ENCODE data around the gene AK8. TPM values are rescaled to one million over a fixed set of nuclear protein-coding genes. Genes with fewer than 3 reads are reported as not detected.
A peak's percentile ranks its signal among the peaks of the same experiment; 100 is the strongest.

AK8 gene
- total and polyA plus RNA-seq, 2 donors from 2014 or later = 6.2 to 6.3 TPM

DNA sequence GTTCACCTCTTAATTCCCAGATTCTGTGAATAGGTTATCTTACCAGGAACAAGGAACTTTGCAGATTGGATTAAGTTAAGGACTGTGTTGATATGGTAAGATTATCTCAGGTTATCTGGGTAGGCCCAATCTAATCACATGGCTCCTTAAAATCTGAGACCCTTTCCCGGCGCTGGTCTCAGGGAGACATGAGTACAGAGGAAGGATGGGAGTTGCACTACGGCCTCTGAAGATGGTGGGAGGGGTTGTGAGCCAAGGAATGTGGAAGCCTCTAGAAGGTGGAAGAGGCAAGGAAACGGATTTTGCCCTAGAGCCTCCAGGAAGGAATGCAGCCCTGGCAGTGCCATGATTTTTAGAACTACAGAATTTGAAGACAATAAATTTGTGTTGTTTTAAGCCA is 95.1 kb downstream of the AK8 start:
- no peak for FAIRE-seq
- H3K4me1 ChIP-seq (ENCODE audit: control insufficient read depth in 2 of 3, insufficient read depth in 2 of 3, low read depth in 1 of 3, low read length in 3 of 3) = peaks cover 0 to 2% (median 0%) of the 10 kb centered on the region in 3 donors
- H3K4me3 ChIP-seq (ENCODE audit: low read length in 3 of 3) = no peak overlapping the region
- H3K27me3 ChIP-seq (ENCODE audit: control insufficient read depth, insufficient read depth, low read length) = no peaks in the 10 kb centered on the region
- no peaks in the 10 kb centered on the region for H3K9me3 ChIP-seq (ENCODE audit: control insufficient read depth in 2 of 3, insufficient read depth in 1 of 3, low read length in 3 of 3)
- H3K27ac ChIP-seq (ENCODE audit: low read depth in 2 of 2, low read length in 2 of 2) = no peak overlapping the region
- DNase-seq = peak in 1 of 5 donors; percentile 3
- intact Hi-C loops (cut with DNase I) = no loop called here
- no peak overlapping the region for H3K9ac ChIP-seq (ENCODE audit: low read length in 3 of 3)
- TF ChIP-seq, protein P1, sequence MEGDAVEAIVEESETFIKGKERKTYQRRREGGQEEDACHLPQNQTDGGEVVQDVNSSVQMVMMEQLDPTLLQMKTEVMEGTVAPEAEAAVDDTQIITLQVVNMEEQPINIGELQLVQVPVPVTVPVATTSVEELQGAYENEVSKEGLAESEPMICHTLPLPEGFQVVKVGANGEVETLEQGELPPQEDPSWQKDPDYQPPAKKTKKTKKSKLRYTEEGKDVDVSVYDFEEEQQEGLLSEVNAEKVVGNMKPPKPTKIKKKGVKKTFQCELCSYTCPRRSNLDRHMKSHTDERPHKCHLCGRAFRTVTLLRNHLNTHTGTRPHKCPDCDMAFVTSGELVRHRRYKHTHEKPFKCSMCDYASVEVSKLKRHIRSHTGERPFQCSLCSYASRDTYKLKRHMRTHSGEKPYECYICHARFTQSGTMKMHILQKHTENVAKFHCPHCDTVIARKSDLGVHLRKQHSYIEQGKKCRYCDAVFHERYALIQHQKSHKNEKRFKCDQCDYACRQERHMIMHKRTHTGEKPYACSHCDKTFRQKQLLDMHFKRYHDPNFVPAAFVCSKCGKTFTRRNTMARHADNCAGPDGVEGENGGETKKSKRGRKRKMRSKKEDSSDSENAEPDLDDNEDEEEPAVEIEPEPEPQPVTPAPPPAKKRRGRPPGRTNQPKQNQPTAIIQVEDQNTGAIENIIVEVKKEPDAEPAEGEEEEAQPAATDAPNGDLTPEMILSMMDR (IDR thresholded peaks at IDR 0.05; ENCODE audit: borderline replicate concordance, extremely low read depth, insufficient read depth) = no peak
- no peaks in the 10 kb centered on the region for H3K36me3 ChIP-seq (ENCODE audit: control insufficient read depth in 2 of 3, insufficient read depth in 3 of 3, low read length in 3 of 3)

DNA sequence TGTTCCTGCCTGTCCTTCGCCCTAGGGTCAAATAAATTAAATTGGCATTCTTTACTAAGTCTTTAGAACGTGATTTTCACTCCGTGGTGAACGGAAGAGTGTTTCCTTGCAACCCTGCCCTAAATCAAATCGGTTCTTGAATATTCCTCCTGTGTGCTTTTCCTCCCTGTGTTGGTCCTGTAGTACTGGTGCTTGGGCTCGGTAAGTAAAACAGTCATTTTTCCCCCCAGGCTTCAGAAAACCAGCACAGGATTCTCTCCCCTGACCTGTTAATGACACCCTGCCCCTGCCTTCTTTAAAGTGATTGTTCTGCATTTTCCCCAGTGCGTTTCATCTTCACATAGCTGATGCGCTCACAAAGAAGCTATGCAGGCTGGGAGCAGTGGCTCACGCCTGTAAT is 96.0 kb downstream of the AK8 start:
- TF ChIP-seq, protein P1 (IDR thresholded peaks at IDR 0.05; ENCODE audit: borderline replicate concordance, extremely low read depth, insufficient read depth) = no peak
- intact Hi-C loops (cut with DNase I) = no loop called here
- no peak for FAIRE-seq
- no peak overlapping the region for H3K27ac ChIP-seq (ENCODE audit: low read depth in 2 of 2, low read length in 2 of 2)
- H3K36me3 ChIP-seq (ENCODE audit: control insufficient read depth in 2 of 3, insufficient read depth in 3 of 3, low read length in 3 of 3) = no peaks in the 10 kb centered on the region
- no peak overlapping the region for H3K4me3 ChIP-seq (ENCODE audit: low read length in 3 of 3)
- peaks cover 0 to 2% (median 0%) of the 10 kb centered on the region in 3 donors for H3K4me1 ChIP-seq (ENCODE audit: control insufficient read depth in 2 of 3, insufficient read depth in 2 of 3, low read depth in 1 of 3, low read length in 3 of 3)
- H3K9ac ChIP-seq (ENCODE audit: low read length in 3 of 3) = no peak overlapping the region
- DNase-seq = peak in 1 of 5 donors; percentile 3
- H3K9me3 ChIP-seq (ENCODE audit: control insufficient read depth in 2 of 3, insufficient read depth in 1 of 3, low read length in 3 of 3) = no peaks in the 10 kb centered on the region
- no peaks in the 10 kb centered on the region for H3K27me3 ChIP-seq (ENCODE audit: control insufficient read depth, insufficient read depth, low read length)

DNA sequence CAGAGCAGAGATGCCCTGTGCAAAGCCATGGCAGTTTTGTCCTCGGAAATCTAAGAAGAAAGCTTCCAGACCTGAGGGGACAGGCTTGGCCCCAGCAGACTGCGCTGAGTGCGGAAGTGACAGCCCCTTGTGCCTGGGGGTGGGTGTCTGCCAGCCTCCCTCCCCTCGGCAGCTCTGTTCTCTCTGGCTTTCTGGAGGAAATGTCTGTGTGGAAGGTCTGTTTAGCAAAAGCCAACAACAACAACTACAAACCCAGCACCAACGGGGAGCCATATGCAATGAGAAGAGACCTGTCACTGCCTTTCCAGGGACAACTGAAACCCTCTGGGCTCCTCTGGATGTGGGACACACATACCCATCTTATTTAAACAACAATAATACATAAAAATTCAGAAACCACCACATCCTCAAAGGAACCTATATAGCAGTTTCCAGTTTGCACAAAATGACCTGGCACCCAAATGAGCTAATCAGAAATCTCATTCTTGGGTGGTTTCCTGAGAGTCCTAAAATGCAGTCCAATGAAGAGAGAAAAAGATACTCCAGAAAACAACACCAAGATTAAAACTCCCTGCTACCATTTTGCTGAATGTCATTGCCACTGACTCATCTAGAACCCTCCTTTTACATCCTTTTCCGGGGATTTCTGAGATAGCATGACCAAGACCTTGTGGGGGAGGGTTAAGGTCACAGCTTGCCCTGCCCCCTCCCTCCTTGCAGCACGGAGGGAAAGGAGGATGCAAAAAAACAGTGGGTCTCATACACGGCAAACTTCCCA is 97.7 kb downstream of the AK8 start:
- FAIRE-seq = no peak

More for the DNA sequence above, 97.7 kb downstream of the AK8 start:
- Histone ChIP-seq H3K27me3 (ENCODE audit: control insufficient read depth, insufficient read depth, low read length) (no peaks in the 10 kb centered on the region), H3K9me3 (ENCODE audit: control insufficient read depth in 2 of 3, insufficient read depth in 1 of 3, low read length in 3 of 3) (no peaks in the 10 kb centered on the region), H3K36me3 (ENCODE audit: control insufficient read depth in 2 of 3, insufficient read depth in 3 of 3, low read length in 3 of 3) (no peaks in the 10 kb centered on the region), H3K27ac (ENCODE audit: low read depth in 2 of 2, low read length in 2 of 2) (no peak overlapping the region), H3K4me1 (ENCODE audit: control insufficient read depth in 2 of 3, insufficient read depth in 2 of 3, low read depth in 1 of 3, low read length in 3 of 3) (peaks cover 0 to 2% (median 0%) of the 10 kb centered on the region in 3 donors), H3K9ac (ENCODE audit: low read length in 3 of 3) (no peak overlapping the region), H3K4me3 (ENCODE audit: low read length in 3 of 3) (no peak overlapping the region)
- intact Hi-C loops (cut with DNase I) = no loop called here
- DNase-seq = peak in 1 of 5 donors; percentile 23
- TF ChIP-seq, protein P1 (IDR thresholded peaks at IDR 0.05; ENCODE audit: borderline replicate concordance, extremely low read depth, insufficient read depth) = no peak
